NT2/D1 (cell line): ENCODE results near the gene CLIC5.
A peak's percentile ranks its signal among the peaks of the same experiment; 100 is the strongest.

ENCODE experiments used
- DNase-seq: peaks from one replicate; pipeline ENCODE4 v3.0.0-alpha.2; 2011; ENCODE audit warnings: low read depth, low spot score
- H3K27me3 ChIP-seq: 2 replicates; pipeline ENCODE4 v1.6.0; 2011; ENCODE audit warnings: mild to moderate bottlenecking; ENCODE audit not compliant: insufficient read length, insufficient read depth
- H3K36me3 ChIP-seq: 2 replicates; pipeline ENCODE4 v1.6.1; 2011; ENCODE audit warnings: mild to moderate bottlenecking, low read length, mixed read lengths; ENCODE audit not compliant: insufficient read depth, insufficient read length
- H3K4me1 ChIP-seq: 2 replicates; pipeline ENCODE4 v1.5.1; 2011; ENCODE audit not compliant: insufficient read depth, insufficient read length
- H3K4me3 ChIP-seq: 2 replicates; pipeline ENCODE4 v1.5.1; 2011; ENCODE audit warnings: low read depth; ENCODE audit not compliant: insufficient read length
- H3K9ac ChIP-seq: 2 replicates; pipeline ENCODE4 v1.6.0; 2011; ENCODE audit warnings: low read depth; ENCODE audit not compliant: insufficient read length
- H3K9me3 ChIP-seq: 2 replicates; pipeline ENCODE4 v1.5.1; 2011; ENCODE audit warnings: mild to moderate bottlenecking, low read length; ENCODE audit not compliant: insufficient read depth
- SUZ12 ChIP-seq: IDR thresholded peaks from 2 replicates; pipeline ENCODE4 v1.6.1; 2011; ENCODE audit not compliant: insufficient read length, insufficient read depth; ENCODE audit errors: extremely low read depth
- YY1 ChIP-seq: IDR thresholded peaks from 2 replicates; pipeline ENCODE4 v1.6.1; 2011; ENCODE audit not compliant: insufficient read length, insufficient read depth
- ZNF274 ChIP-seq: IDR thresholded peaks from 2 replicates; pipeline ENCODE4 v1.6.1; 2011; ENCODE audit warnings: mild to moderate bottlenecking, low read depth, low read length

The CLIC5 gene

GRCh38 chr6:45979311-45979710 lies 36.3 kb downstream of the CLIC5 start:
- no peak overlapping the region for H3K4me3 ChIP-seq
- H3K27me3 ChIP-seq = no peaks in the 10 kb centered on the region
- no peaks in the 10 kb centered on the region for H3K36me3 ChIP-seq
- TF ChIP-seq SUZ12 = no peak
- no peak for TF ChIP-seq YY1
- no peak for TF ChIP-seq ZNF274
- H3K4me1 ChIP-seq = no peaks in the 10 kb centered on the region
- DNase-seq = no peak
- H3K9ac ChIP-seq = no peak overlapping the region
- 0 out of 2 replicates have a peak, but pooled peaks cover 5% of the 10 kb centered on the region for H3K9me3 ChIP-seq

GRCh38 chr6:45974596-45974995 lies 41.1 kb downstream of the CLIC5 start:
- Histone ChIP-seq H3K27me3 (no peaks in the 10 kb centered on the region), H3K9me3 (0 out of 2 replicates have a peak, but pooled peaks cover 5% of the 10 kb centered on the region), H3K4me3 (no peak overlapping the region), H3K4me1 (no peaks in the 10 kb centered on the region), H3K9ac (no peak overlapping the region), H3K36me3 (no peaks in the 10 kb centered on the region)
- no peak for DNase-seq
- no peak for TF ChIP-seq SUZ12
- TF ChIP-seq YY1 = no peak
- TF ChIP-seq ZNF274 = no peak

- peak overlapping the region; percentile 32 for H3K9ac ChIP-seq
- TF ChIP-seq ZNF274 (no peak), SUZ12 (no peak), YY1 (no peak)
- H3K36me3 ChIP-seq = no peaks in the 10 kb centered on the region
- DNase-seq = no peak
- no peaks in the 10 kb centered on the region for H3K27me3 ChIP-seq
- H3K4me3 ChIP-seq = no peak overlapping the region
- 0 out of 2 replicates have a peak, but pooled peaks cover 5% of the 10 kb centered on the region for H3K9me3 ChIP-seq
- H3K4me1 ChIP-seq = no peaks in the 10 kb centered on the region
Observed at GRCh38 chr6:45972795-45973503, 42.7 kb downstream of the CLIC5 start.

DNA sequence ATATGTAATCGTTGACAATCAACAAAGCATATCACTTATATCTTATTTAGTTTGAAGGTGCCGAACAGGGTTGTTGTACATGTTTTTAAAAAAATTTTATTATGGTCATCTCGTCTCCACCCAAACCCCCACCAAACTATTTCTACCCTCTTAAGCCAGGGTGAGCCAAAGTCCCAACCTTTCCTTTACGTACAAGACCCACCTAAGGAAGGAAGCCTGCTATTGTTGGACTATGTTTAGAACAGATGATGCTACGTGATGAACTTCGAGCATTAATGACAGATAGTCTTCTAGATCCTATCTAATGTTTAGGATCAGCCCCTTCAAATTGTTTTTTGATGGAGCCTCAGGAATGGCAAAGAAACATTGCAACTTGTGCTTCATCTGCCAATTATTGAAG lies 44.4 kb downstream of the CLIC5 start:
- no peaks in the 10 kb centered on the region for H3K27me3 ChIP-seq
- H3K4me1 ChIP-seq = no peaks in the 10 kb centered on the region
- TF ChIP-seq ZNF274 = no peak
- TF ChIP-seq SUZ12 = no peak
- TF ChIP-seq YY1 = no peak
- no peak overlapping the region for H3K9ac ChIP-seq
- DNase-seq = no peak
- H3K4me3 ChIP-seq = no peak overlapping the region
- 0 out of 2 replicates have a peak, but pooled peaks cover 5% of the 10 kb centered on the region for H3K9me3 ChIP-seq
- H3K36me3 ChIP-seq = no peaks in the 10 kb centered on the region

GRCh38 chr6:45970326-45970725 lies 45.3 kb downstream of the CLIC5 start:
- no peak for DNase-seq

GRCh38 chr6:45969883-45970282 lies 45.8 kb downstream of the CLIC5 start:
- Histone ChIP-seq H3K4me1 (no peaks in the 10 kb centered on the region), H3K4me3 (no peak overlapping the region), H3K9ac (no peak overlapping the region)

More at GRCh38 chr6:45970326-45970725, 45.3 kb downstream of the CLIC5 start:
- no peak for TF ChIP-seq ZNF274
- no peak for TF ChIP-seq YY1
- TF ChIP-seq SUZ12 = no peak
- no peak overlapping the region for H3K4me3 ChIP-seq
- no peak overlapping the region for H3K9ac ChIP-seq
- no peaks in the 10 kb centered on the region for H3K27me3 ChIP-seq
- H3K4me1 ChIP-seq = no peaks in the 10 kb centered on the region
- 0 out of 2 replicates have a peak, but pooled peaks cover 4% of the 10 kb centered on the region for H3K9me3 ChIP-seq
- H3K36me3 ChIP-seq = no peaks in the 10 kb centered on the region

GRCh38 chr6:45969026-45969425 lies 46.6 kb downstream of the CLIC5 start:
- no peak overlapping the region for H3K4me3 ChIP-seq
- no peaks in the 10 kb centered on the region for H3K27me3 ChIP-seq
- TF ChIP-seq YY1 (no peak), SUZ12 (no peak), ZNF274 (no peak)
- no peak for DNase-seq
- no peak overlapping the region for H3K9ac ChIP-seq
- H3K36me3 ChIP-seq = no peaks in the 10 kb centered on the region
- no peaks in the 10 kb centered on the region for H3K4me1 ChIP-seq
- H3K9me3 ChIP-seq = no peaks in the 10 kb centered on the region

More at GRCh38 chr6:45969883-45970282, 45.8 kb downstream of the CLIC5 start:
- no peaks in the 10 kb centered on the region for H3K9me3 ChIP-seq
- TF ChIP-seq SUZ12 (no peak), ZNF274 (no peak), YY1 (no peak)
- no peaks in the 10 kb centered on the region for H3K36me3 ChIP-seq
- DNase-seq = no peak
- no peaks in the 10 kb centered on the region for H3K27me3 ChIP-seq
